Stimulated activated CD8-positive, alpha-beta memory T cell treated with anti-CD3 and anti-CD28 coated beads, Interleukin-4, amount 100 ng/mL, for 24 hours (primary cell): ENCODE data around the gene PANK1.
"Not testable (repeated sequence)": the region's sequence is repeated elsewhere in the genome, so short reads cannot be mapped to it uniquely, and the experiment has no call there.

Experiments
- DNase-seq: peaks from one replicate; pipeline ENCODE4 v3.0.0-alpha.2; 2020; ENCODE audit warnings: low read depth

PANK1 gene

DNA sequence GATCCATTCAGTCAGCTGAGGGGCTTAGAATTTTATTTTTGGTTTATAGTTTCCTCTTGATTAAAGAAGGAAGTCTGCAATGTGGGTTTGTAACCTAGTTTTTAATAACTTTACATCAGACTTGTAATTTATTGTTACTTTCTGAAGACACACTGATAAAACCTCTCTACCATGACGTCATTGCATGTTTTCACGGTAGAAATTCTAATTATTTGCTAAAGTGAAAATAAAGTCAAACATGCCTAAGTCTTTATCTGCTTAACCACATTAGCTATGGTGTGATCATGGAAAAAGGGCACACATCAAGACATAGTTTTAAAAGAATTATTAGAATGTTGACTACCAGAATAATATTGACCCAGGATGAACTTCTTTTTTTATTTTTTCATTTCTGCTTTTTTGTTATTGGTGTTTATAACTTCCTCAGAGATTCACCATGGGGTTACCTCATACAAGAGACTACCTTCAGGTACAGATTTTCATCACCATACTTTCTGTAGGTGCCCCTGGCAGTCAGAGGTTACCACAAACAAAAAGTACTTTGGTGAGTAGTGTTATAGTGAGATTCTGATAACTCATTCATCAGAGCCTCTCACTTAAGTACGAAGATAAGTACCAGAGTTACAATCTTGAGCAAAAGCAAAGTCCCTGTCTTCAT lies 7.0 kb upstream of the PANK1 start:
- no peak for DNase-seq

DNA sequence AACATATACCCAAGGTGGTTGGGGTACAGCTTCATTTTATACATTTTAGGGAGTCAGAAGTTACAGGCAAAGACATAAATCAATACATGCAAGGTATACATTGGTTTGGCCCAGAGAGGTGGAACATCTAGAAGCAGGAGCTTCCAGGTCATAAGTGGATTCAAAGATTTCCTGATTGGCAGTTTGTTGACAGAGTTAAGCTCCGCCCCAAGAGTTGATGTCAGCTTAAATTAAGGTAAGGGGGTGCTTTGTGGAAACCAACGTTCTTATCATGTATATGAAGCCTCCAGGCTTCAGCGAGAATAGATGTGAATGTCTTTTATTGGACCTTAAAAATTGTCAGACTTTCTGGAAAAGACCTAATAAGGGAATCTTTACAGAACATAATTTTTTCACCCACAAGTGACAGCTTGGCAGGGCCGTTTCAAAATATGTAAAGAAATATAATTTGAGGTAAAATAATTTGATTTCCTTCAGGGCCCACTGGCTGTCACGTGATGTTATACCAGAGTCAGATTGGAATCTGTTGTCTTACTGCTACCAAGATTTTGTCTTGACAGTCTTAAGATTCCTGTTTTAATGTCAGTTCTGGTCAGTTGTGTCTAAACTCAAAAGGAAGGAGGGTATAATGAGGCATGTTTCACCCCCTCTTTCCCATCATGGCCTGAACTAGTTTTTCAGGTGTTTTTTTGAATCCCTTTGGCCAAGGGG lies 6.3 kb upstream of the PANK1 start:
- no peak for DNase-seq

DNA sequence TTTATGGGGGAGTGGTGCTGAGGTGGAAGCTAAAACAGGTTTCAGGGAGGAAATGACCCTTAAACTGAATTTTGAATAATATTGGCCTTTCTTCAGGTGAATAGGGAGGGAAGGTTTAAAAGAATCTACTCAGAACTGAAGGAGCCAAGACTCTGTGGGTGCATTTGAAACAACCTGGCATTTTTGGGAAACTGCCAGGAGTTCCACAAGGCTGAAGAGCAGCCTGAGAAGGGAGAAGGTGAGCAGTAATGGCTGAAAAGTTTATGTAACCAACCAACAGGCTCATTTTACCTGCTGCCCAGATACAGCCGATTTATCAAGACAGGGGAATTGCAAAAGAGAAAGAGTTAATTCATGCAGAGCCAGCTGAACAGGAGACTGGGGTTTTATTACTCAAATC lies 4.0 kb upstream of the PANK1 start:
- no peak for DNase-seq

DNA sequence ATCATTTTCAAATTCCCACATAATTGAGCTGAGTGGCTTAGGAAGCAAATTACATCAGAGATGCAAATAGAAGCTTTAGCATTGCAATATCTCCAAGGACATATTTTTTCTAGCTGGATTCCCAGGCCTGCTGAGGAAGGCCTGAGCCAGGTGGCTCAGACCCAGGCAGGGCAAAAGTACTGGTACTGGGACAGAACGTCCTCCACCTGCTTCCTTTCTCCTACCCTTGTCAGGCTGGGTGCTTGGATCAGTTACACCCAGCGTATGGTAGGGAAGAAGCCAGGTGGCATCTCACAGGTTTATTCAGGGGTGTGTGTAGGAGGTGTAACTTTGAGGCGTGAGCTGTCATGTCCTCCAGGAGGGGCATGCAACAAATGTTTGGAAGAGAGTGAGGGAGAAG lies 3.0 kb upstream of the PANK1 start:
- DNase-seq = no peak

DNA sequence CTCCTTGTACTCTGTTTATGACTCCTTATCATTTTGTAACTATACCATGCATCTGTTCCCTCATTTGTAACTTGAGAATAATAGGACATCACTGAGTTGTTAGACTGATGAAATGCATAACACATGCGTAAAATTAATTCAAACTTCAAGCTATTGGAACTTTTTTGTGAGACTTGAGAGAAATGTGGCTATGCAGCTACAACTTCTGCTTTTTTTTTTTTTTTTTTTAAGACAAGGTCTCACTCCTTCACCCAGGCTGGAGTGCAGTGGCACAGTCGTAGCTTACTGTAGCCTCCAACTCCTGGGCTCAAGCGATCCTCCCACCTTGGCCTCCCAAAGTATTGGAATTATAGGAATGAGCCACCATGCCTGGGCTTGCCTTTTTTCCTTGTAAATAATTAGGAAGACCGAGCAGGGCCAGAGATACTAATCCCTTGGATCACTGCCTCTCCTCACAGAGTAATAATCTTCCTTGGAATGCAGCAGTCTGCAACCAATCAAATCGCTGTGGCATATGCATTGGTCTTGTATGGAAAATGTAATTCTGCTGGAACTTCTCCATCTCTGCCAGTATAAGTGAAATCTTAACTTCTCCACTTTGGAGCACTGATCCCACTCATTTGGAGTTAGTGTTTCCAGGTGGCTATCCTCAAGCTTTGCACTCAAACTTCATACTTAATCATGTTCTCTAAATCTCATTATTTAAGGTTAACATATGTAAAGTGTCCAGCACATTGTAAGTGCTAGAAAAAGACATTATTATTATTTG lies 2.0 kb upstream of the PANK1 start:
- DNase-seq = no peak

DNA sequence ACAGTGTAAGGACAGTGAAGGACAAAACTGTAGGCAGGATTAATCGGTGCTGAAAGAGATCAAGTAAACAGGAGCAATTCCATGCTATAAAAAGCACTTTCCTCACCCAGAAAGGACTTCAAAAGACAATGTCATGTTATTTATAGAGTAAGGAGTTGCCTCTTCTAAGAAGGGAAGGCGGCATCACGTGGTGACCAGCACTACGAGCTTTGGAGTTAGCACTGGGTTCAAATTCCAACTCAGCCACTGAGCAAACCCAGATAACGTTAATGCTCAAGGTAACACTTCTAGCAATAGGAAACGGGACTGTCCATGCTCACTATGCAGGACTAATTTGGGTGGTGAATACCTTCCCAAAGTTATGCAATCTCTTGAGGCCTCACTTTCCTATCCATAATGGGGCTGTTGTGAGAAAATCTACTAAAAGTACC lies 715 bp upstream of the PANK1 start:
- no peak for DNase-seq

DNA sequence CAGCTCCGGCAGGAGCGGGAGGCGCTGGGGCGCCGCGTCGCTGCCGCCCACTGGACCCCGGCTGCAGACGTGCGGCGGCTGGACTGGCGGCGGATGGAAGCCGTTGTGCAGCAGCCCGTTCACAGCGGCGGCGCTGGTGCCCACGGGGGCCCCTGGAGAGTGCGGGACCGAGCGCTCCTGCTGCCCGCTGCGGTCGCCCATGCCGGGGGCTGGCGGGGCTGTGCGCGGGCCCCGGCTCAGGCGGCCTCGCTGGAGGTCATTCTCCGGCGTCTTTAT lies 413 bp downstream of the PANK1 start:
- no peak for DNase-seq

DNA sequence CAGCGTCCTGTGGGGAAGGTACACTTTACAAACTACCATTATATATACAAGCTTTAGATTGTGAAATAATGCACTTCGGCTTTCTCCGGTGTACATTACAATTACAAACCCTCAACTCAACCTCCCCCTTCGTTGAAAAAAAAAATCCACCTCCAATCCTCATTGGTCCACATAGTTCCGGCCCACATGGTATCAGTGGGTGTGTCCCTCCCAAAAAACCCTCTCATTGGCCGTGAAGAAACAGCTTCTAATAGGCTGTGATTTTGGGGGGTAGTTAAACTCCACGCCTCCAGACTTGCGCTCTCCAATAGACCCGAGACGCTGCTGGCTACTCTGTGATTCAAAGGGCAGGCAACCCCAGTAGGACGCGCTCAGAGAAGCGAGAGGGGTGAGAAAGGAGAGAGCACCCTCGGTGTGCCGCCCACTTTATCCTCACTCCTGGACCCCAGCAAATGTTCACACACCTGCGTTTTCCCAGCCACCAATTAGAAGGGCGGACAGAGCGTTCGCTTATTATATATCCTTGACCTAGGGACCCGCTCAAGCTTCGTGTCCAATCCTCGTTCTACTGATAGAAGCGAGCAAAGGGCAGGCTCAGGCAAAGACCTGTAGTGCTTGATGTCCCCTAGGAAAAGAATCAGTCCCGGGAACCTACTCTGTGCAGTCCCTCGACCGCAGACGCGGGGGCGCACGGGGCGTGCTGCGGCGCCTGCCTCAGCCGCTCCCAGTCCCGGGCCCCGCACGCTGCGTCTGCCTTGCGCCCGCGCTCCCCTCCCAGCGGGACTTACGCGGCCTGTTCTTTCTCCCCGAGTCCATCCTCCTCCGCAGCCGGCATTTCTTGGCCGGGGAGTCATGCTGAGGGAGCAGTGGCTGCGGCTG lies 991 bp downstream of the PANK1 start:
- peak; percentile 34 for DNase-seq

DNA sequence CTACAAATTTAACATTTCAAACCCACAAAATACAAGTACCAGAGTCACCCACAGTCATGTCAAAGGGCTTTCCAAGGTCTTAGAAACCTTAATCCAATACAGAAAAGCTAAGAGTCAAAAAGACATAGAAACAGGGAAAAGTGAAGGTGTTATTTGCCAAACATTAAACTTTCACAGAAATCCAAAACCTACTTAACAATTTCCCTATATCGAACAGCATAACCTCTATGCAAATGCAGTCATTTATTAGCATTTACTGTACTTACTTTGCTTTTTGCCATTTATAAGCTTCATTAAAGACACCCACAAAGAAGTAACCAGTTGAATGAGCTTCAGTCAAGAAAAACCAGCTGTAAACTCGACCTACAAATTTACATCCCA lies 1.6 kb downstream of the PANK1 start:
- no peak for DNase-seq

DNA sequence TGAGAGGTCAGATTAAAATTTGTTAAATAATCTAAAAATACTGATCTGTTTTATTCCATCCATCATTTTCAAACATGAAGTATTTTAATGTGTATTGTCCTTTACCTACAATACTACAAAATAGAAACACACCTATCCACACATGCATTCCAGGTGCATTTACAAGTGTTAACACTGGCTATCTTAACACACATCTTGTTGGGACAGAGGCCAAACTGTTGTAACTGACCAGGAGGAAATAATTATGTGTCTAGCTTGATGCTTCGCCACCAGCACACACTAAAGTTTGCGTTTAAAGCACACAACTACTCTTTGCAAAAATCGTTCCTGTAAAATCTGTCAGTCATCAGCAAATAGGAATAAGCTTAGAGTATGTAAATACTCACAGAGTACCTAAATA lies 2.8 kb downstream of the PANK1 start:
- no peak for DNase-seq

DNA sequence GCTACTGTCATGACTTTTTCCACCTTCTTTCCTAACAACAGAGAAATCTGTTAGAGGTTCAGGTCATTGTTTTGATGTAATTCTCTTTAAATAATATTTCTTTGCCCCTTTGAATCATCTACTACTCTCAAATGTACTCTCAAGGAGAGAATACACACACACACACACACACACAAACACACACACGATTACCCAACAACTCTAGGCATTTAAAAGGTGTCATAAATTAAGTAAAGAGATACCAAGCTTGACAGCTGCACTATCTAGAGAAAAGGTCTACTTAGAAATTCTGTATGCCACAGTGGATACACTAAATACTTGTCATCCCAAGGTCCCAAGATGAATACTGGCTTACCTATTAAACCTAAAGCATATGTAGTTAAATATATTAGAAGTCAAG lies 4.8 kb downstream of the PANK1 start:
- no peak for DNase-seq

DNA sequence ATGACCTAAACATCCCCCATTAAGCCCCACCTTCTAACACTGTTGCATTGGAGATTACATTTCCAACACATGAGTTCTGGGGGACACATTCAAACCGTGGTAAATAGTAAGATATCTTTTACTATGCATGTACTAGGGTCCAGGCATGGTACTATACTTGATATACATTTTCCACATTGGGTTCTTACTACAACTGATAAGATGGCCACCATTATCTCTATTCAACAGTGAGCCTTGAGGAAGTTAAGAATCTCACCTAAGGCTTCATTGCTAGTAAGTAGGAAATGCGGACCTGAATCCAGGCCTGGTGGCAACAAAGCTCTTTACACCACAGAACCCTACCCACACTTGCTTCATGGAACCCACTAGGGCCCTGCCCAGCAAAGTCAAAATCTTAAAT lies 5.7 kb downstream of the PANK1 start:
- no peak for DNase-seq

DNA sequence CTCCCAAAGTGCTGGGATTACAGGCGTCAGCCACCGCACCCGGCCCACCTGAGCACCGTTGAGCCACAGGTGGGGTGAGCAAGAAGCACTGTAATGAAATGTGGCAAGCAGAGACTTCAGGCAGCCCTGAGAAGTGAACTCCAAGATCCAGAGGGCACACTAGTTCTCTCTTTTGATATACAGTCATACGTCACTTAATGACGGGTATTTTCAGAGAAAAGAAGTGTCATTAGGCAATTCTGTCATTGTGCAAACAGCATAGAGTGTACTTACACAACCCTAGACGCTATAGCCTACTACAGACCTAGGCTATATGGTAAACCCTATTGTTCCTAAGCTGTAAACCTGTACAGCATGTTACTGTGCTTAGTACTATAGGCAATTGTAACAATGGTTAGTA lies 7.9 kb downstream of the PANK1 start:
- no peak for DNase-seq

DNA sequence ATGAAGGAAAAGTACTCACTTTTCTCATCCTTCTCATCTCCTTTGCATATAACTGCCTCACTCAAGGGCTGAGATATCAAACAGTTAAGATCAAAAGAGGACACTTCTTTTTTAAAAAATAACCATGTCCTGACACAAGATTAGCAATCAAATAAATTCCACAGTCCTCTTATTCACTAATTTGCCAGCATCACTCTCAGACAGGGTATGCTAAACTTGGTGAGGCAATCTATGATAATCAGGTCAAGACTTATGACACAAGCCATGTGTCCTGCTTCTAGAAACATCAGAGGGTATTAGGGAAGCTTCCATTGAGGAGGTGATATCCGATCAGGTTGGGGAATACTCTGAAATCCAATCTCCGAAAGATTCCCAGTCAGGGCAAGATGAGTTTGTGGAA lies 10.4 kb downstream of the PANK1 start:
- no peak for DNase-seq

DNA sequence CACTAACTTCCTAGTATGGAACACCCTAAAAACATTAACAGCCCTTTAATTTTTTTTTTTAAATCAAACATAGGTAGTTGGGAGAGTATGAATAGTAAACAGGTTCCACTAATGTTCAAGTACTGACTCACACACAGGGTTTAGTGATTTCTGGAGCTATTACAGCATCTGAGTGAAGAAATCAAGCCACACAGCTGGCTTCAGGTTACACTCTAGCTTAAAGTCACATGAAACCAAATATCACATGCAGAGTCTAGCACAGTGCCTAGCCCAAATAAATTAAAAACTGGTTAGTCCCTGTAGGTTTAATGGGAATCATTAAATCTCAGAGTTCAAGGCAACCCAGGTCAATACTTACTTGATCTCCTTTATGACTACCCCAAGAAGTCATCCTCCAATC lies 11.6 kb downstream of the PANK1 start:
- no peak for DNase-seq

DNA sequence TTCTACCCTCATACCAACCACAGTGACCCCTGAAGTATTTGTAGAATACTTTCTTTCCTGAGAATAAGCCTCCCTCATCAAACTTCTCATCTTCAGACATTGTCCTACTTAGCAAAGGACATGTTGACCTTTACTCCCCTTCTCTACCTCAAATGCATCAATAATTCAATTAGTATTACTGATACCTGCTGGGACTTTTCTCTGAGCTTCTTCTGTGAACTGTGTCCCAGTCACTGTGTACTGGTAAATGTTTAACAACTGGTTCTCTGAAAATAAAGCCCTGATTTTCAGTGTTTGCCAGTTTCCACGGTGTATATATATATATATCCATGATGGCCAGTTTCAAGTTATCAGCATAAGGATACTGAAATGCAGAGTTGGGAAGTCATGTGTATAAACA lies 12.2 kb downstream of the PANK1 start:
- DNase-seq = no peak

DNA sequence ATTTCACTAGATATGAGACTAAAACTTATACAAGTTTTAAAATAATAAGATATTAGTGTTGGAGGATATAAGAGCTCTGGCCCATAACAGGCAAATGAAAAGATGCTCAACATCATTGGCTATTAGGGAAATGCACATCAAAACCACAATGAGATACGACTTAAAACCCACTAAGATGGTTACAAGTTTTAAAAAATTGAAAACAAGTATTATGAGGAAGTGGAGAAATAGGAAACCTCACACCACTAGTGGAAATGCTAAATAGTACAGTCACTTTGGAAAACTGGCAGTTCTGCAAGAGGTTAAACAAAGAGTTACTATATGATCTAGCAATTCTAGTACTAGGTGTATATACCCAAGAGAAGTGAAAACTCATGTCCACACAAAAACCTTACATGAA lies 17.2 kb downstream of the PANK1 start:
- no peak for DNase-seq

DNA sequence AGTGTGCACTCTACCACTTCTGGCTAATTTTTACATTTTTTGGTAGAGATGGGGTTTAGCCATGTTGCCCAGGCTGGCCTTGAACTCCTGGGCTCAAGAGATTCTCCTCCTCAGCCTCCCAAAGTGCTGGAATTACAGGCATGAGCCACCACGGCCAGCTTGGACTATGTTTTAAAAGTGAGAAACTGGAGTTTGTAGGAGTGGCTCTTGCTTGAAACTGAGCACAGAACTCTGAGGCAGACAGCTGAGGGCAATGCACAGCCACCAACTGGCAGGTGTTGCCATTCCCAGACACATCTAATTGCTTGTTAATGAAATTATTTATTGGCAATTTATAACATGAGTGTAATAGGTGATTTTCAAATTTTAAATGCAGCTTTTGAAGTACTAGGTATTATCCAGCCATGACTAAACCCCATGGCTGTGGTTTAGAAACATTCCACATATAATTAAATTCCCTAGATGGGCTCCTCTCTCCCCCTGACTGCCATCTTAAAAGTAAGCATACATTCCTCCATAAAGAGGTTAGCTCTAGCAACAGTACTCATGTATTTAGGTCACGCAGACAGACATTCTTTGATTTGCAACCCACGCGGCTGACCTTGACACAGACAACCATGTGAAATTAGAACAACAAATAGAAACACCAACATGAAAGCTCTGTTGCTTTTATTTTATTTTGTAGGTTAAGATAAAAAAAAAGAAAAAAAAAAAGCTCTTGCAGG lies 19.8 kb downstream of the PANK1 start:
- no peak for DNase-seq

DNA sequence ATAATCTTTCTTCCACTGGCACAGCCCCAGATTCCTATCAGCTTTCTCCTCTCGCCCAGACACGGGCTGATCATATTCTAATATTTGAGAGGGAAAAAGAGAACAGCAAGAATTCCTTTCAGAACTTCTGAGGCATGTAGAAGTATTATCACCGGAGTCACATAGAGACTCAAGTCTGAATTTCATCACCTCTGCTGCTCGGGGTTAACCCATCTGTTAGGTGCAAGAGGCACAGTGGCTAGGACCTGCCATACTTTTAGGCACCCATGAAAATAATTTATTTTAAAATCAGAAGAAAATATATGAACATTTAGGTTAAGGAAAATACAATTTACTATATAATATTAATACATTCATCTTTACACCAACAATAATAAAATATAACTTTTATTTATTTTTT lies 21.0 kb downstream of the PANK1 start:
- DNase-seq = no peak

DNA sequence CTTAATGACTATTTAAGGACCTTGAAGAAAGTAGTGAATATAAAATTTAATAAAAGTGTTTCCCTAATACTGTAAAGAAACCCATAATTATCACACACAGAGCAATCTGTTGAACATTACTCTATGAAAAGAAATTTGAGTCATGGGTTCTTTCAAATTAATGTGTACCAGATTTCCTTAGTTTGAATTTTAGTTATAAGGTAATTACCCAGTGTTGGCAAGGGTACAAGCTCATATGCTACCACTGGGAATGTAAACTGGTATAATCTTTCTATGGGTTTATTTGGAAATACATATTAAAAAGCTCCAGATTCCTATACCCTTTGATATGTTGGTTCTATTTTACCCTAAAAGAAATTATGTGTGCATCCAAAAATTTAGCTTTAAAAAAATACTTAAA lies 22.9 kb downstream of the PANK1 start:
- no peak for DNase-seq

DNA sequence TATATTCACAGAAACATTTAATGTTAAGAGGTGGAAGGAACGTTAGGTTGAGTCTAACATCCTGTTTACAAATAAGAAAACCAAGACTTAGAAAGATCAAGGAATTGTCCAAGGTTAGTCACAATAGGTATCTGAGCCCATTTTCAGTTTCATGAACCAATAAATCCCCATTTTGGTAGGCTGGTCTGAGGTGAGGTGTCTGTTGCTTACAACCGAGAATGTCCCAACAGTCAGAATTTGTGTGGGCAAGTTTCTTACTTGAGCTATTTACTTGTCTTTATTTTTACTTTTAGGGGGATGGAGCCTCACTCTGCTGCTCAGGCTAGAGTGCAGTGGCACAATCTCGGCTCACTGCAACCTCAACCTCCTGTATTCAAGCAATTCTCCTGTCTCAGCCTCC lies 23.6 kb downstream of the PANK1 start:
- DNase-seq = no peak

DNA sequence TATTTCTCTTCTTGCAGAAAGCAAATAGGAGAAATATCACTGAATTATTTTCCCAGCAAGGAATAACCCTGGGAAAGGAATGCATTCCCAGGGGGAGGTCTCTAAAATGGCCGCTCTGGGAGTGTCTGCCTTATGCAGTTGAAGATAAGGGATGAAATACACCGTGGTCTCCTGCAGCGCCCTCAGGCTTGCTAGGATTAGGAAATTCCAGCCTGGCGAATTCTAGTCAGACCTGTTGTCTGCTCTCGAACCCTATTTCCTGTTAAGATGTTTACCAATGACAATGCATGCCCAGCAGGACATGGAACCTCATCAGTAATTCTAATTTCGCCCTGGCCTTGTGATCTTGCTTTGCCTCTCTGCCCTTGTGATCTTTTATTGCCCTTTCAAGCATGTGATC lies 24.7 kb downstream of the PANK1 start:
- not testable (repeated sequence) for DNase-seq
